ENCODE results near the gene CCDC154.

GRCh38 chr16:1488054-1488601 lies 43.8 kb upstream of the CCDC154 start:
- TF ChIP-seq CTCF (IDR thresholded peaks at IDR 0.05) (no peak), POLR2A (IDR thresholded peaks at IDR 0.05) (no peak)

Data from uterus (tissue), 2 donors.